Activated T-helper 2 cell treated with anti-CD3 and anti-CD28 coated beads, Interferon-gamma antibody, Interleukin-2, Interleukin-4, amounts not matched to agents 10 μg/mL and 5 μg/mL and 100 μg/mL, durations not matched to agents 14 hours and 24 hours and 36 hours (primary cell): ENCODE data around the gene CASP3. TPM values are rescaled to one million over a fixed set of nuclear protein-coding genes. Genes with fewer than 3 reads are reported as not detected.
"Not testable (repeated sequence)": the region's sequence is repeated elsewhere in the genome, so short reads cannot be mapped to it uniquely, and the experiment has no call there.

Source experiments
- DNase-seq: peaks from one replicate; pipeline ENCODE4 v3.0.0; 2021; ENCODE audit warnings: low spot score
- H3K27ac Mint-ChIP-seq: one replicate; pipeline ENCODE4 v1.8.0; 2021; ENCODE audit warnings: mixed read lengths
- H3K27me3 Mint-ChIP-seq: one replicate; pipeline ENCODE4 v1.8.0; 2021; ENCODE audit warnings: low read depth, mixed read lengths
- H3K36me3 Mint-ChIP-seq: one replicate; pipeline ENCODE4 v1.8.0; 2021; ENCODE audit warnings: low read depth, mixed read lengths
- H3K4me1 Mint-ChIP-seq: one replicate; pipeline ENCODE4 v1.8.0; 2021; ENCODE audit warnings: low read depth, mixed read lengths
- H3K4me3 Mint-ChIP-seq: one replicate; pipeline ENCODE4 v1.8.0; 2021; ENCODE audit warnings: low read depth, mild to moderate bottlenecking, moderate library complexity, mixed read lengths
- H3K9me3 Mint-ChIP-seq: one replicate; pipeline ENCODE4 v1.8.0; 2021; ENCODE audit warnings: mixed read lengths
- intact Hi-C: fragments of 100-400 bp; cut with micrococcal nuclease; formaldehyde crosslinking; loops from one replicate; pipeline ENCODE4 v1.15.1; 2023
- total RNA-seq: library from RNA; stranded (reverse); gene quantifications from 2 replicates; pipeline ENCODE4 v1.2.3, GENCODE V29; 2022

The CASP3 gene
- total RNA-seq, 1 donor from 2014 or later: 90.9 TPM

- H3K4me1 Mint-ChIP-seq: no peaks in the 10 kb centered on the region
- H3K4me3 Mint-ChIP-seq: no peak overlapping the region
Measured at GRCh38 chr4:184617600-184618196, 31.5 kb downstream of the CASP3 start.

GRCh38 chr4:184616633-184617551 is 32.4 kb downstream of the CASP3 start:
- peaks cover 19% of the 10 kb centered on the region for H3K36me3 Mint-ChIP-seq
- H3K4me1 Mint-ChIP-seq: no peaks in the 10 kb centered on the region
- H3K4me3 Mint-ChIP-seq: no peak overlapping the region
- no peak overlapping the region for H3K27ac Mint-ChIP-seq
- no peaks in the 10 kb centered on the region for H3K27me3 Mint-ChIP-seq
- intact Hi-C loops: no loop called here
- DNase-seq: no peak
- H3K9me3 Mint-ChIP-seq: peaks cover 19% of the 10 kb centered on the region

More at GRCh38 chr4:184617600-184618196, 31.5 kb downstream of the CASP3 start:
- intact Hi-C loops: no loop called here
- Mint-ChIP-seq H3K27ac (no peak overlapping the region), H3K36me3 (peaks cover 22% of the 10 kb centered on the region), H3K27me3 (no peaks in the 10 kb centered on the region), H3K9me3 (peaks cover 19% of the 10 kb centered on the region)
- DNase-seq: no peak

GRCh38 chr4:184616168-184616567 is 33.1 kb downstream of the CASP3 start:
- H3K36me3 Mint-ChIP-seq: peaks cover 15% of the 10 kb centered on the region
- H3K4me1 Mint-ChIP-seq, DNase-seq, H3K4me3 Mint-ChIP-seq, H3K27ac Mint-ChIP-seq, intact Hi-C loops, H3K27me3 Mint-ChIP-seq: not testable (repeated sequence)
- H3K9me3 Mint-ChIP-seq: peaks cover 19% of the 10 kb centered on the region

- Mint-ChIP-seq H3K27me3 (no peaks in the 10 kb centered on the region), H3K4me3 (no peak overlapping the region), H3K9me3 (peaks cover 19% of the 10 kb centered on the region), H3K36me3 (peaks cover 11% of the 10 kb centered on the region), H3K4me1 (no peaks in the 10 kb centered on the region), H3K27ac (no peak overlapping the region)
- intact Hi-C loops: no loop called here
- DNase-seq: no peak
Measured at GRCh38 chr4:184614509-184614908, 34.7 kb downstream of the CASP3 start.

GRCh38 chr4:184613405-184613804 is 35.8 kb downstream of the CASP3 start:
- intact Hi-C loops: no loop called here
- no peaks in the 10 kb centered on the region for H3K27me3 Mint-ChIP-seq
- peaks cover 19% of the 10 kb centered on the region for H3K9me3 Mint-ChIP-seq
- no peak overlapping the region for H3K4me3 Mint-ChIP-seq
- no peak overlapping the region for H3K27ac Mint-ChIP-seq
- peaks cover 11% of the 10 kb centered on the region for H3K36me3 Mint-ChIP-seq
- DNase-seq: no peak
- H3K4me1 Mint-ChIP-seq: no peaks in the 10 kb centered on the region

- H3K27me3 Mint-ChIP-seq: no peaks in the 10 kb centered on the region
- peaks cover 11% of the 10 kb centered on the region for H3K36me3 Mint-ChIP-seq
- H3K9me3 Mint-ChIP-seq: peaks cover 19% of the 10 kb centered on the region
- intact Hi-C loops: no loop called here
- DNase-seq: no peak
- H3K4me3 Mint-ChIP-seq: no peak overlapping the region
- no peaks in the 10 kb centered on the region for H3K4me1 Mint-ChIP-seq
- no peak overlapping the region for H3K27ac Mint-ChIP-seq
Measured at GRCh38 chr4:184612074-184612473, 37.2 kb downstream of the CASP3 start.

GRCh38 chr4:184607429-184607828 is 41.8 kb downstream of the CASP3 start:
- DNase-seq, H3K27ac Mint-ChIP-seq, H3K36me3 Mint-ChIP-seq, H3K4me3 Mint-ChIP-seq, intact Hi-C loops, H3K4me1 Mint-ChIP-seq, H3K27me3 Mint-ChIP-seq: not testable (repeated sequence)
- H3K9me3 Mint-ChIP-seq: peaks cover 41% of the 10 kb centered on the region

GRCh38 chr4:184602857-184603256 is 46.4 kb downstream of the CASP3 start:
- H3K4me1 Mint-ChIP-seq: peaks cover 13% of the 10 kb centered on the region
- H3K27ac Mint-ChIP-seq, H3K27me3 Mint-ChIP-seq, intact Hi-C loops, H3K4me3 Mint-ChIP-seq, H3K36me3 Mint-ChIP-seq, DNase-seq: not testable (repeated sequence)
- H3K9me3 Mint-ChIP-seq: peaks cover 47% of the 10 kb centered on the region

- H3K27me3 Mint-ChIP-seq, H3K36me3 Mint-ChIP-seq, intact Hi-C loops, H3K27ac Mint-ChIP-seq, H3K4me3 Mint-ChIP-seq: not testable (repeated sequence)
- peak; percentile 10 for DNase-seq
- Mint-ChIP-seq H3K9me3 (peaks cover 38% of the 10 kb centered on the region), H3K4me1 (peaks cover 15% of the 10 kb centered on the region)
Measured at GRCh38 chr4:184600982-184601381, 48.3 kb downstream of the CASP3 start.

- Mint-ChIP-seq H3K4me1 (peaks cover 15% of the 10 kb centered on the region), H3K9me3 (peaks cover 24% of the 10 kb centered on the region), H3K36me3 (peaks cover 9% of the 10 kb centered on the region), H3K4me3 (no peak overlapping the region), H3K27me3 (peaks cover 6% of the 10 kb centered on the region), H3K27ac (no peak overlapping the region)
- intact Hi-C loops: no loop called here
- no peak for DNase-seq
Measured at GRCh38 chr4:184599492-184600135, 49.6 kb downstream of the CASP3 start.

- Mint-ChIP-seq H3K27ac (no peak overlapping the region), H3K27me3 (peaks cover 6% of the 10 kb centered on the region), H3K36me3 (peaks cover 4% of the 10 kb centered on the region), H3K9me3 (peaks cover 18% of the 10 kb centered on the region), H3K4me3 (no peak overlapping the region), H3K4me1 (peaks cover 15% of the 10 kb centered on the region)
- no peak for DNase-seq
- intact Hi-C loops: no loop called here
Measured at GRCh38 chr4:184598753-184599491, 50.3 kb downstream of the CASP3 start.

GRCh38 chr4:184596617-184597185 is 52.5 kb downstream of the CASP3 start:
- H3K27me3 Mint-ChIP-seq: peaks cover 3% of the 10 kb centered on the region
- peaks cover under 1% of the 10 kb centered on the region for H3K9me3 Mint-ChIP-seq
- no peak overlapping the region for H3K27ac Mint-ChIP-seq
- H3K4me1 Mint-ChIP-seq: peaks cover 15% of the 10 kb centered on the region
- intact Hi-C loops: no loop called here
- DNase-seq: no peak
- no peak overlapping the region for H3K4me3 Mint-ChIP-seq
- H3K36me3 Mint-ChIP-seq: no peaks in the 10 kb centered on the region
